WTC11 (cell line): ENCODE results near the gene SPG21.

ENCODE experiments used
- FOXK1 ChIP-seq: sonication (generic); formaldehyde crosslinking; IDR thresholded peaks from 2 replicates; pipeline ENCODE4 v1.8.0; 2022; ENCODE audit warnings: mild to moderate bottlenecking, moderate library complexity, missing genetic modification reagents
- MXD4 ChIP-seq: fragments of 250-450 bp; sonication (Bioruptor Pico); IDR thresholded peaks from 2 replicates; pipeline ENCODE4 v1.8.0; 2021; ENCODE audit warnings: mild to moderate bottlenecking, moderate library complexity, borderline replicate concordance
- RELA ChIP-seq: sonication (generic); formaldehyde crosslinking; IDR thresholded peaks from 2 replicates; pipeline ENCODE4 v1.8.1; 2022; ENCODE audit warnings: missing genetic modification reagents, mild to moderate bottlenecking, borderline replicate concordance
- TCF7 ChIP-seq: sonication (generic); formaldehyde crosslinking; IDR thresholded peaks from 2 replicates; pipeline ENCODE4 v1.8.0; 2022; ENCODE audit warnings: mild to moderate bottlenecking, low read depth, missing genetic modification reagents, moderate library complexity
- ZBTB21 ChIP-seq: sonication (generic); formaldehyde crosslinking; IDR thresholded peaks from 2 replicates; pipeline ENCODE4 v1.8.1; 2023; ENCODE audit warnings: mild to moderate bottlenecking, missing genetic modification reagents, borderline replicate concordance
- ZNF317 ChIP-seq: sonication (generic); formaldehyde crosslinking; IDR thresholded peaks from 2 replicates; pipeline ENCODE4 v1.8.1; 2023; ENCODE audit warnings: low read depth, mild to moderate bottlenecking, moderate library complexity, missing genetic modification reagents, borderline replicate concordance
- TF ChIP-seq, protein P1 (sequence below): fragments of 200-600 bp; IDR thresholded peaks from 2 replicates; pipeline ENCODE4 v1.8.0; 2022; ENCODE audit warnings: antibody characterized with exemption

DNA sequence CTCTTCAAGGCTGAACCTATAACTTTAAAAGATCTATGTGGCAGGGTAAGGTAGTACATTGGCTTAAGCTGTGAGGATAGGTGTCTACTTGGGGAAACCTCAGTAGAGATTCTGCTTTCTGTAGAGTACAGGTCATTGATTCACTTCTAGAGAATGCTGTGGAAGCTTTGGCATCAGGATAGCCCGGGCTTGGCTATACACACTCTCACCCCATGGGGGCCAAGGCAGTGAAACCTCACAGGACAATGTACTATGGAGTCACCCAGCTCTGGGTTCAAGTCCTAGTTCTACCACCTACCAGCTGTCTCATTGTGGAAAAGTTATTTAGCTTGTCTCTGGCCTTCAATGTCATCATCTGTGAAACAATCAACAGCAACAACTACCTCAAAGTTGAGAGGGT is 30.7 kb upstream of the SPG21 start:
- TF ChIP-seq FOXK1 (no peak), ZNF317 (CRISPR knock-in tag) (no peak), TCF7 (CRISPR knock-in tag) (no peak), ZBTB21 (no peak), MXD4 (no peak), RELA (CRISPR knock-in tag) (no peak)
- TF ChIP-seq, protein P1, sequence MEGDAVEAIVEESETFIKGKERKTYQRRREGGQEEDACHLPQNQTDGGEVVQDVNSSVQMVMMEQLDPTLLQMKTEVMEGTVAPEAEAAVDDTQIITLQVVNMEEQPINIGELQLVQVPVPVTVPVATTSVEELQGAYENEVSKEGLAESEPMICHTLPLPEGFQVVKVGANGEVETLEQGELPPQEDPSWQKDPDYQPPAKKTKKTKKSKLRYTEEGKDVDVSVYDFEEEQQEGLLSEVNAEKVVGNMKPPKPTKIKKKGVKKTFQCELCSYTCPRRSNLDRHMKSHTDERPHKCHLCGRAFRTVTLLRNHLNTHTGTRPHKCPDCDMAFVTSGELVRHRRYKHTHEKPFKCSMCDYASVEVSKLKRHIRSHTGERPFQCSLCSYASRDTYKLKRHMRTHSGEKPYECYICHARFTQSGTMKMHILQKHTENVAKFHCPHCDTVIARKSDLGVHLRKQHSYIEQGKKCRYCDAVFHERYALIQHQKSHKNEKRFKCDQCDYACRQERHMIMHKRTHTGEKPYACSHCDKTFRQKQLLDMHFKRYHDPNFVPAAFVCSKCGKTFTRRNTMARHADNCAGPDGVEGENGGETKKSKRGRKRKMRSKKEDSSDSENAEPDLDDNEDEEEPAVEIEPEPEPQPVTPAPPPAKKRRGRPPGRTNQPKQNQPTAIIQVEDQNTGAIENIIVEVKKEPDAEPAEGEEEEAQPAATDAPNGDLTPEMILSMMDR, result no peak
